T-cell (primary cell): ENCODE data around the gene PFKP. TPM values are rescaled to one million over a fixed set of nuclear protein-coding genes. Genes with fewer than 3 reads are reported as not detected.
"Not testable (repeated sequence)": the region's sequence is repeated elsewhere in the genome, so short reads cannot be mapped to it uniquely, and the experiment has no call there.

Experiments used
- ATAC-seq, 4 experiments: fragments of 200-7000 bp in 3 of 4; fragments of 150-1000 bp in 1 of 4; cut with Tn5 transposase; replicated peaks in 1 of 4; 1 replicate in 3 of 4; 2 replicates in 1 of 4; pipeline ENCODE4 v1.10.0; 2021; ENCODE audit warnings: moderate library complexity in 3 of 4, mild to moderate bottlenecking in 2 of 4, moderate number of reproducible peaks in 1 of 4
- CTCF ChIA-PET, 2 donors: fragments of 300-600 bp; sonication (Branson Sonifier 250); formaldehyde crosslinking; loops; one replicate each; lab custom pipeline; 2022; ENCODE audit warnings: antibody characterized with exemption in 2 of 2; lab: Charles Lee
- POLR2A ChIA-PET, 2 donors: fragments of 300-600 bp; sonication (Branson Sonifier 250); formaldehyde crosslinking; loops; one replicate each; lab custom pipeline; 2022; ENCODE audit warnings: antibody characterized with exemption in 2 of 2; lab: Charles Lee
- DNase-seq, 35 experiments: peaks; one replicate each; pipeline versions ENCODE4 v3.0.0 to v3.0.0-alpha.2; 2013 to 2023
- H3K27ac ChIP-seq: one replicate; pipeline ENCODE4 v1.5.1; 2013; ENCODE audit warnings: low read length
- H3K27me3 ChIP-seq, 2 experiments: replicated peaks in 1 of 2; 1 replicate in 1 of 2; 2 replicates in 1 of 2; pipeline versions ENCODE4 v1.6.1 to v1.7.0; 2013; ENCODE audit warnings: low read length in 1 of 2, mixed read lengths in 1 of 2; ENCODE audit not compliant: control insufficient read depth in 2 of 2, insufficient read depth in 2 of 2; ENCODE audit errors: extremely low read depth in 1 of 2
- H3K36me3 ChIP-seq, 2 donors: 1 replicate in 1 of 2; 2 replicates in 1 of 2; pipeline versions ENCODE4 v1.6.1 to v1.7.0; 2013; ENCODE audit warnings: low read length in 1 of 2; ENCODE audit not compliant: control insufficient read depth in 2 of 2, insufficient read depth in 1 of 2; ENCODE audit errors: extremely low read depth in 1 of 2
- H3K4me1 ChIP-seq, 2 experiments: 1 replicate in 1 of 2; 2 replicates in 1 of 2; pipeline versions ENCODE4 v1.6.1 to v1.7.0; 2013; ENCODE audit warnings: low read length in 2 of 2, mixed read lengths in 1 of 2; ENCODE audit not compliant: insufficient read depth in 2 of 2, control insufficient read depth in 1 of 2; ENCODE audit errors: extremely low read depth in 1 of 2
- H3K4me3 ChIP-seq, 2 donors: 1 replicate in 1 of 2; 2 replicates in 1 of 2; pipeline versions ENCODE4 v1.5.1 to v1.7.0; 2013; ENCODE audit warnings: mild to moderate bottlenecking in 2 of 2, low read length in 1 of 2, moderate library complexity in 1 of 2; ENCODE audit not compliant: control insufficient read depth in 1 of 2; ENCODE audit errors: extremely low read depth in 1 of 2
- H3K9me3 ChIP-seq: 2 replicates; pipeline ENCODE4 v1.7.0; 2013
- H3K27ac Mint-ChIP-seq, 2 donors: one replicate each; pipeline ENCODE4 v1.8.0; 2020 to 2021; ENCODE audit warnings: mild to moderate bottlenecking in 2 of 2, mixed read lengths in 2 of 2
- H3K27me3 Mint-ChIP-seq, 2 donors: one replicate each; pipeline ENCODE4 v1.8.0; 2021 to 2022; ENCODE audit warnings: mixed read lengths in 2 of 2
- H3K36me3 Mint-ChIP-seq: one replicate; pipeline ENCODE4 v1.8.0; 2021; ENCODE audit warnings: mixed read lengths
- H3K4me1 Mint-ChIP-seq, 3 donors: one replicate each; pipeline ENCODE4 v1.8.0; 2020 to 2022; ENCODE audit warnings: mixed read lengths in 3 of 3, mild to moderate bottlenecking in 1 of 3
- H3K4me3 Mint-ChIP-seq, 3 donors: one replicate each; pipeline ENCODE4 v1.8.0; 2020 to 2022; ENCODE audit warnings: mild to moderate bottlenecking in 3 of 3, mixed read lengths in 3 of 3, moderate library complexity in 3 of 3
- H3K9me3 Mint-ChIP-seq, 3 donors: one replicate each; pipeline ENCODE4 v1.8.0; 2020 to 2022; ENCODE audit warnings: mixed read lengths in 3 of 3
- WGBS: methylation state at CpG from one replicate; pipeline ENCODE4 v1.1.5; 2013; ENCODE audit warnings: missing lambda C conversion rate; ENCODE audit not compliant: insufficient coverage; 5-methylcytosine and 5-hydroxymethylcytosine counted together
- total RNA-seq, 35 experiments: library from RNA in 6 of 35; stranded (reverse) in 6 of 35; fragments of 120-200 nt in 1 of 35; gene quantifications; one replicate each; pipeline versions ENCODE4 v1.2.1 to v1.2.4 and lab custom pipeline; 2013 to 2026

PFKP gene
- total RNA-seq, 5 donors from 2014 or later (not counting 1 experiment from before 2014, with no cell fraction given) = 60.7 to 84.3 (median 70.2) TPM

DNA sequence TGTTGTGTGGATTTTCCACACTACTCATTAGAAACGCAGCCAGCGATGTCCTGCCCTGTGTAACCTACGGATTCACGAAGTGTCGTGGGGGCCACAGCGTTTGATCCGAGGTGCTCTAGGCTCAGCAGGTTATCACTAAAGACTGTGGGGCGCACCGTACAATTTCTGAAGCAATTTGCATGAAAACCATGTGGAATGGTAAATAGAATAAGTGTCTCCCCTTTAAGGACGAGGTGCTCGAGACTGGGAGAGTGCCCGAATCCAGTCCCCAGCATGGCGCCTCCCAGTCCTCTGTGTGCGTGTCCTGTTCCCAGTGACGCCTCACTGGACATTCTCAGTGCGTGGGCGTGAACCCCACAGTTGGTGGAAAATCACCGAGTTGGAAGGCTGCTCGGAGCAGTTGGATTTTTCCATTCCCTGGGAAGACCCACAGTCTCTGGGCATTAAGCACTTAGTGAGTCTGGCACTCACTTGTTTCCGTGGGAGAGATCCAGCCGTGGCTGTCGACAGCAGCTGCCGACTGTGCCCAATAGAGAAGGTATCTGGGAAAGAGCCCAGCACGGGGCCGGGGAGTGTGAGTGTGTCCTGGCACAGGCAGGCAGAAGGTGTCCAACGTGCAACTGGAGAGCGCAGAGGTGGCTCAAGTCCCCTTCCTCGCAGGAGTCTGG is 37.0 kb downstream of the PFKP start:
- Mint-ChIP-seq H3K36me3 (peaks cover 64% of the 10 kb centered on the region), H3K9me3 (no peaks in the 10 kb centered on the region), H3K4me1 (no peaks in the 10 kb centered on the region), H3K27ac (no peak overlapping the region), H3K4me3 (no peak overlapping the region), H3K27me3 (no peaks in the 10 kb centered on the region)
- no peaks in the 10 kb centered on the region for H3K27me3 ChIP-seq
- no peak for DNase-seq
- ChIA-PET CTCF (no interaction called here), POLR2A (no interaction called here)
- no peak for ATAC-seq
- no peaks in the 10 kb centered on the region for H3K4me1 ChIP-seq
- no peaks in the 10 kb centered on the region for H3K9me3 ChIP-seq
- H3K36me3 ChIP-seq = peaks cover 23 to 82% of the 10 kb centered on the region in 2 donors
- WGBS = 93% methylated on average over 25 of the region's 28 CpGs
- no peak overlapping the region for H3K27ac ChIP-seq
- H3K4me3 ChIP-seq = no peak overlapping the region

DNA sequence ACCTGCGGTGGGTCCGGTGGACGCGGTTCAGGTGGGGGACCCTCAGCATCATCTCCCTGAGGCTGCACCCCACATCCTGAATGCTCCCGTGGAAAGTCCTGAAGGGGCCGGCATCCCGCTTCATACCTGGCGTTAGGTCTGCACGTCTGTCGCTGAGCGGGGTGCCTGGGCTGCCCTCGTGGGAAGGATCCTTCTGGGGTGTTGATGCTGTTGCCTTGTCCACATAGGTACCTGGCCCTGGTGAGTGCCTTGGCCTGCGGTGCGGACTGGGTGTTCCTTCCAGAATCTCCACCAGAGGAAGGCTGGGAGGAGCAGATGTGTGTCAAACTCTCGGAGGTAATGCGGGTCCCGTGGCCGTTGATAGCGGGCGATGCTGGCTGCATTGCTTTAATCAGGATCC is 37.8 kb downstream of the PFKP start:
- 89% methylated on average over 19 of the region's 20 CpGs for WGBS

DNA sequence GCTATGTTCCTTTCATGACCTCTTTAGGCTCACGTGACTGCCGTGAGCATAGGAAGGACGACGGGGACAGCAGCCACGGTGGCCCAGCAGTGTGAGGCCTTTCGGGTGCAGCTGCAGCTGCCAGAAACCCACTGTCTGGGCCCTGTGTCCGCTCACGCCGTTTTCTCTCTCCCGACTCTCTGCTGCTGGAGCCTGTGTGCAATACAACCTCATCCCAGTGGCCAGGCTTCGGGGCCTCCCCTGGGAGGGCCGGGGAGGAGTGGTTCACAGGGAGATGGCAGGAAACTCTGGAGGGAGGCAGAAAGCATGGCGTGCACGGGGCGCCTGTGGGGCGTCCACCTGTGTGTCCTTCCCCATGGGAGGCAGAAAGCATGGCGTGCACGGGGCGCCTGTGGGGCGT is 38.6 kb downstream of the PFKP start:
- Histone ChIP-seq H3K4me3 (no peak overlapping the region), H3K27me3 (no peaks in the 10 kb centered on the region), H3K27ac (no peak overlapping the region), H3K4me1 (no peaks in the 10 kb centered on the region), H3K36me3 (peaks cover 23 to 80% of the 10 kb centered on the region in 2 donors), H3K9me3 (no peaks in the 10 kb centered on the region)
- ATAC-seq (peak in 1 of 4 experiments; percentile 13), DNase-seq (no peak)
- Mint-ChIP-seq H3K4me3 (no peak overlapping the region), H3K36me3 (peaks cover 62% of the 10 kb centered on the region), H3K9me3 (no peaks in the 10 kb centered on the region), H3K27ac (no peak overlapping the region), H3K4me1 (no peaks in the 10 kb centered on the region), H3K27me3 (no peaks in the 10 kb centered on the region)
- WGBS = 93% methylated on average over 13 of the region's 20 CpGs
- CTCF ChIA-PET = no interaction called here
- POLR2A ChIA-PET = no interaction called here

More for the DNA sequence above, 37.8 kb downstream of the PFKP start:
- ATAC-seq = no peak
- H3K4me1 ChIP-seq = no peaks in the 10 kb centered on the region
- DNase-seq = no peak
- no peak overlapping the region for H3K4me3 Mint-ChIP-seq
- no peak overlapping the region for H3K4me3 ChIP-seq
- peaks cover 61% of the 10 kb centered on the region for H3K36me3 Mint-ChIP-seq
- H3K27ac Mint-ChIP-seq = no peak overlapping the region
- CTCF ChIA-PET = no interaction called here
- H3K4me1 Mint-ChIP-seq = no peaks in the 10 kb centered on the region
- H3K27me3 Mint-ChIP-seq = no peaks in the 10 kb centered on the region
- H3K9me3 ChIP-seq = no peaks in the 10 kb centered on the region
- no peaks in the 10 kb centered on the region for H3K9me3 Mint-ChIP-seq
- H3K27me3 ChIP-seq = no peaks in the 10 kb centered on the region
- POLR2A ChIA-PET = no interaction called here
- H3K27ac ChIP-seq = no peak overlapping the region
- H3K36me3 ChIP-seq = peaks cover 23 to 82% of the 10 kb centered on the region in 2 donors

DNA sequence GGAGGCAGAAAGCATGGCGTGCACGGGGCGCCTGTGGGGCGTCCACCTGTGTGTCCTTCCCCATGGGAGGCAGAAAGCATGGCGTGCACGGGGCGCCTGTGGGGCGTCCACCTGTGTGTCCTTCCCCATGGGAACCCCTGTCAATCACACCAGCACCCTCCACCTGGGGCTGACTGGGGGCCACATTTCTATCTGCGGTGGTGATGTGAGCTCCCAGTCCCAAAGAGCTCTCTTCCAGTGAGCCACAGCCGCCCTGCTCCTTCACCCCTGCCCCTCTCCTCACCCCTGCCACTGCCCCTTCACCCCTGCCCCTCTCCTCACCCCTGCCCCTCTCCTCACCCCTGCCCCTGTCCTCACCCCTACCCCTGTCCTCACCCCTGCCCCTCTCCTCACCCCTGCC is 39.0 kb downstream of the PFKP start:
- H3K4me1 ChIP-seq, H3K27ac Mint-ChIP-seq, H3K9me3 Mint-ChIP-seq, H3K4me3 ChIP-seq, H3K27me3 ChIP-seq, ATAC-seq, H3K4me3 Mint-ChIP-seq, DNase-seq, H3K9me3 ChIP-seq, CTCF ChIA-PET, H3K4me1 Mint-ChIP-seq, H3K27ac ChIP-seq, H3K27me3 Mint-ChIP-seq, POLR2A ChIA-PET: not testable (repeated sequence)
- H3K36me3 Mint-ChIP-seq = peaks cover 62% of the 10 kb centered on the region
- 100% methylated on average over 2 of the region's 10 CpGs for WGBS
- H3K36me3 ChIP-seq = peaks cover 23 to 80% of the 10 kb centered on the region in 2 donors

DNA sequence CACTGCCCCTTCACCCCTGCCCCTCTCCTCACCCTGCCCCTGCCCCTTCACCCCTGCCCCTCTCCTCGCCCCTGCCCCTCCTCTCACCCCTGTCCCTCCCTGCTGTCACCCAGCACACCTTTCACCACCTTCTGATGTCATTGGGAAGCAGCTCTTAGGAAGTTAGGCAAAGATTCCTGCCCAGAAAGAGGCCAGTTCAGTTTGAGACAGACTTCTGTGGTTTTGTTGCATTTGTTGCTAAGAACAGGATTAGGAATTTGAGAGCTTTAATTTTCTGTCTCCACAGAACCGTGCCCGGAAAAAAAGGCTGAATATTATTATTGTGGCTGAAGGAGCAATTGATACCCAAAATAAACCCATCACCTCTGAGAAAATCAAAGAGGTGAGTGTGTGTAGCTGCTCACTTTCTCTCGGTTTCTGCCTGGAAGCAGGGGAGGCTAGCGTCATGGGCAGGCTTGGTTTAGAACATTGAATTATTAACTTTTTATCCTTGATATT is 39.6 kb downstream of the PFKP start:
- Mint-ChIP-seq H3K4me3 (no peak overlapping the region), H3K9me3 (no peaks in the 10 kb centered on the region), H3K36me3 (peaks cover 63% of the 10 kb centered on the region), H3K27me3 (no peaks in the 10 kb centered on the region), H3K4me1 (no peaks in the 10 kb centered on the region), H3K27ac (no peak overlapping the region)
- DNase-seq (no peak), ATAC-seq (no peak)
- Histone ChIP-seq H3K27me3 (no peaks in the 10 kb centered on the region), H3K36me3 (peaks cover 28 to 81% of the 10 kb centered on the region in 2 donors), H3K9me3 (no peaks in the 10 kb centered on the region), H3K27ac (no peak overlapping the region), H3K4me3 (no peak overlapping the region), H3K4me1 (no peaks in the 10 kb centered on the region)
- POLR2A ChIA-PET = no interaction called here
- CTCF ChIA-PET = no interaction called here
- WGBS = no CpG with 5 or more reads among the region's 5 CpGs

DNA sequence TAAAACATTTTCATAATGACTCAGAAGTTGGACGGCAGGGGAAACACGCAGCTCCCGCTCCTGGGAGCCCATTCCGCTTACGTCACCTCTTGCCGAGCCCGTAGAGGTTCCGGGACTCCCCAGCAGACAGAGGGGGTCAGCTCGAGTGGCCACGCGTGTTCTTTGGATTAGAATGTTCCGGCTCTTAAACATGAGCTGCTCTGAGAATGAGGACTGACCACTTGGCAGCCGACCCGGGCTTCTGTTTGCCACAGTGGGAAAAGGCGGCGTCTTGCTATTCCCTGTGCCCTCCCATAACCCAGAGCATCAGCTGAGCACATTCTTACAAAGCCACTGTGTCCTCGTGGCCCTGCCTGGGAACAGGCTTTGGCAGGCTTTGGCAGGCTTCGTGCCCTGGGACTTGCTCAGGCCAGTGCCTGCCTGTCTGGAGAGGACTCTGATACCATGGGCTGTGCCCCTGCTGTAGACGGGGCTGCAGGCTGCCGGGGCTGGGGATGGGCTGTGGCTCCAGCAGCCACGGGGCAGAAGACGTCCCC is 40.1 kb downstream of the PFKP start:
- Mint-ChIP-seq H3K27me3 (no peaks in the 10 kb centered on the region), H3K4me1 (no peaks in the 10 kb centered on the region), H3K36me3 (peaks cover 66% of the 10 kb centered on the region), H3K9me3 (no peaks in the 10 kb centered on the region), H3K4me3 (no peak overlapping the region), H3K27ac (no peak overlapping the region)
- DNase-seq (no peak), ATAC-seq (no peak)
- Histone ChIP-seq H3K27me3 (no peaks in the 10 kb centered on the region), H3K4me3 (no peak overlapping the region), H3K9me3 (no peaks in the 10 kb centered on the region), H3K36me3 (peaks cover 29 to 86% of the 10 kb centered on the region in 2 donors), H3K4me1 (no peaks in the 10 kb centered on the region), H3K27ac (no peak overlapping the region)
- CTCF ChIA-PET = no interaction called here
- WGBS = 96% methylated on average over 20 of the region's 22 CpGs
- POLR2A ChIA-PET = no interaction called here
